Activated CD4-positive, alpha-beta T cell treated with anti-CD3 and anti-CD28 coated beads for 24 hours (primary cell): Measurements from ENCODE around the gene DIP2C.
"Not testable (repeated sequence)": the region's sequence is repeated elsewhere in the genome, so short reads cannot be mapped to it uniquely, and the experiment has no call there.

ENCODE experiments used
- DNase-seq, 2 donors: peaks; one replicate each; pipeline ENCODE4 v3.0.0-alpha.2; 2020; ENCODE audit warnings: low read depth in 2 of 2

Gene DIP2C

DNA sequence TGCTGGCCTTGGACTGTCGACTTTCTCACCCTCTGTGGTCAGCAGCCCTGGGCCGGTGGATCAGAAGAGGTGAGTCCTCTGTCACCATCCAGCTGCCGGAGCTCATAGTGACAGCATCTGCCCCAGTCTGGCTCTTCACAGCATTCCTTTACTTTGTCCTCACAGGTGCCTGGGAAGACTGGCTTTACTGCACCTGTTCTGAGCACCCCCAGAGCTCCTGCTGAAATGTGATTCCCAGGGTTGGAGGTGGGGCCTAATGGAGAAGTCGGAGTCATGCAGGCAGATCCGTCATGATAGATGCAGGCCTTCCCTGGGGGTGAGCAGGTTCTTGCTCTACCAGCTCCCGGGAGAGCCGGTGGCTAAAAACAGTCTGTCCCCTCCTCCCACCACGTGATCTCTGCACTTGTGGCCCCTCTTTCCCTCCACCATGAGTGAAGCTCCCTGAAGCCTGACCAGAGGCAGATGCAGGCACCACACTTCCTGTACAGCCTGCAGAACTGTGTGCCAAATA lies 382.7 kb downstream of the DIP2C start:
- no peak for DNase-seq

DNA sequence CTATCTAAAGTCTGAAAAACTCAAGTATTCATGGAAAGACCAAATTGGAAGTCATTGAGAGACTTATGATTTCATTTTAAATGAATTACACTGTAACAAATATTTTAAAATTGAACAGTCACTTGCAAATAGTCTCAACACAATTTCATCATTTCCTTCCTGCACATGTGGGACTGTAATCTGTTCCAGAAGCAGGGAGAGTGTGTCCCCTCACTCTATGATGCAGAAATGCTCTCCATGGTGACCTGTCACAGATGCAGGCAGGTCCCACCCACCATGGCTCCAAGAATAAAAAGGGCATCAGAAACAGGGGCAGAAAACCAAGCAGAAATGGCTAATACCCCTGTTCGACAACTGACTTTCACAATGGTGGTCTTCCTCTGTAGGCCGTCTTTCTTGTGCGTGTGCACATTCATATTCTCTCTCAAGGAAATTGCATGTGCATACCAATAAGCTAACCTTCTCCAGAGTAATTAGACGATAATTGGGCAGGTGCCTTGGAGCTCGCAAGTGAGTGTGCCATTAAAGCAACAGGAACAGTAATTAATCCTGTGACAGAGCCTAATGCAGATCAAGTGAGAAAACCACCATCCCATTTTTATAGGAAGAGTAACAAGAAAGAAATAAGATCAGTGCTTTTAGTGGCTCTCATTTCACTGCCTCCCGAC lies 383.3 kb downstream of the DIP2C start:
- DNase-seq, result no peak

DNA sequence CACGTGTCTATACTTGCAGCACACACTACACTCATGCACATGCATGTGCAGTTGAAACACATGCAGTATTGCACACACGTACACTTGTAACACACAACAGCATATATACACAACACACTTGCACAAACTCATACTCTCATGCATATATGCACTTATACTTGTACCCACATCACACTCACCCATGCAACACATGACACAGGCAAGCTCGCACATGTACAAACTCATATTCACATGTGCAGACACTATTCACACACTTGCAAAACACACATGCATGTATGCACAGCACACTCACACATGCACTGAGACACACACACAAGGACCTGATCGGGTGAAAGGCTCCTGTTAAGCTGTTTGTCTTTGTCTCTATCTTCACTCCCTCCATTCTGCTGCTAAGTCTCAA lies 384.4 kb downstream of the DIP2C start:
- no peak for DNase-seq

DNA sequence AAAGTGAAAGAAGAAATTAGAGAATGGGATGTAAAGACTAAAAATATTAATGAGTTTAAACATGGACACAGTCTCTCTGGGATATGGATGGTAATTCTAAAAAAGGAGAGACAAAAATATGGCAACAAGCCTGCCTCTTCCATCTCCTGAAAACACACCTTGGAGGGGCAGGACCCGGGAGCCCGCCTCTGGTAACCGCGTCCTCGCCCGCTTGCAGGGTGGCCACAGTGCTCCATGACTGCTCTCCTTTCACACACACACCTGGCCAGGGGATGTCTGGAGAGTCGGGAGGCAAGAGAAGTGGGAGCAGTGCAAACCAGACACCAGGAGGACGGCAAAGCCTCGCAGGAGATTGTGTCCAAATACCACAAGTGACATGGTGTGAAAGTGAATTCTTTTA lies 387.9 kb downstream of the DIP2C start:
- DNase-seq, result no peak

DNA sequence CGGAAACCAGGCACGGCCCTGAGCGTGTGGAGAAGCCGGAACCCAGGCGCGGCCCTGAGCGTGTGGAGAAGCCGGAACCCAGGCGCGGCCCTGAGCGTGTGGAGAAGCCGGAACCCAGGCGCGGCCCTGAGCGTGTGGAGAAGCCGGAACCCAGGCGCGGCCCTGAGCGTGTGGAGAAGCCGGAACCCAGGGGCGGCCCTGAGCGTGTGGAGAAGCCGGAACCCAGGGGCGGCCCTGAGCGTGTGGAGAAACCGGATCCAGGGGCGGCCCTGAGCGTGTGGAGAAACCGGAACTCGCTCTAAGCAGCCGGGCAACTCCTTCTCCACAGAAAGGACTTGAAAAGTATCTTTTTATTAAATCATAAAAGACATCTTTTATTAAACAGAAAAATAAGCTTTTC lies 388.9 kb downstream of the DIP2C start:
- DNase-seq, result not testable (repeated sequence)

DNA sequence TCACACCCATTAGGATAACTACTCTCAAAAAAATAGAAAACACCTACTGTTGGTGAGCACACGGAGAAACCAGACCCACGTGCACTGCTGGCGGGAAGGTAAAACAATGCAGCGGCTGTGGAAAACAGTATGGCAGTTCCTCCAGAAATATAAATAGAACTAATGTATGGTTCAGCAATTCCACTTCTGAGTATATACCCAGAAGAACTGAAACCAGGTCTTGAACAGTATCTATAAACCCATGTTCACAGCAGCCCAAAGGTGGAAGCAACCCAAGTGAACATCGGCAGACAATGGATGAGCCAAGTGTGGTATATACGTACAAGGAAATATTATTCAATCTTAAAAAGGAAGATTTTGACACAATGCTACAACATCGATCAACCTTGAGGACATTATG lies 389.5 kb downstream of the DIP2C start:
- DNase-seq, result no peak

DNA sequence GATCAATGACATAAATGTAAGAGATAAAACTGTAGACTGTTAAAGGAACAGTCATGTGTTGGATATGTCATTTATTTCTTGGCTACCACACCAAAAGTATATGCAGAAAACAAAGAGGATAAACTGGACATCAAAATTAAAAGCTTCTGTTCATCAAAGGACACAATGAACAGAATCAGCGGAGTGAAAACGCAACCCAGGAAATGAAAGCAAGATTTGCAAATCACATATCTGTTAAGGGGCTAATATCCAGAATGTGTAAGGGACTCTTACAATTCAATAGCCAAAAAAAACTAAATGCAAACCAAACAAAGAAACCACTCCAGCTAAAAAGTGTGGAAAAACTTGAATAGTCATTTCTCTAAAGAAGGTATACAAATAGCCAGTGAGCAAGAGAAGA lies 390.0 kb downstream of the DIP2C start:
- DNase-seq, result no peak

DNA sequence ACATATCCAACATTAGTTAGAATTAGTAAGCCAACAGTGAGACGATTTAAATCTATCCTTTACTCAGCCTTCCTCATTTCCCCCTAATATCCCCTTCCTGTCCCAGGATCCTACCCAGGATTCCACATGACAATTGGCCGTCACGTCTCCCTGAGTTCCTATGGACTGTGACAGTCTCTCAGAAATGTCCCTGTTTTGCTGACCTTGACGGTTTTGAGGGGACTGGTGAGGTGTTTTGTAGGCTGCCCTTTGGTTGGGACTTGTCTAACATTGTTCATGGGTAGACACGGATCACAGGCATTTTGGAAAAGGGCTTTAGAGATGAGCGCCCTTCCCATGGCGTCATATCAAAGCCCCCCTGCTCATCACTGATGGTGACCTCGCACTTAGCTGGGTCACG lies 391.4 kb downstream of the DIP2C start:
- no peak for DNase-seq

DNA sequence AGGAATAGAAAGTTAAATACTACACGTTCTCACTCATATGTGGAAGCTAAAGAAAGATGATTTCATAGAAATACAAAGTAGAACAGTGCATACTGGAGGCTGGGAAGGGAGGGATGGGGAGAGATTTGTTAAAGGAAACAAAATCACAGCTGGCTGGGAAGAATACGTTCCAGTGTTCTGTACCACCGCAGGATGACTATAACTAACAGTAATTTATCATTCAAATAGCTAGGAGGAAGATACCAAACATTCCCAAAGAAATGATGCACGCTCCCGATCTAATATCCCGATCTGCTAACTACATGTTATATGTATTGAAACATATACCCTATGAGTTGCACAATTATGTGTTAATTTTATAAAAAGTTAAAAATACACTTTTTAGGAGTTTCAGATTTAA lies 391.9 kb downstream of the DIP2C start:
- DNase-seq, result no peak

DNA sequence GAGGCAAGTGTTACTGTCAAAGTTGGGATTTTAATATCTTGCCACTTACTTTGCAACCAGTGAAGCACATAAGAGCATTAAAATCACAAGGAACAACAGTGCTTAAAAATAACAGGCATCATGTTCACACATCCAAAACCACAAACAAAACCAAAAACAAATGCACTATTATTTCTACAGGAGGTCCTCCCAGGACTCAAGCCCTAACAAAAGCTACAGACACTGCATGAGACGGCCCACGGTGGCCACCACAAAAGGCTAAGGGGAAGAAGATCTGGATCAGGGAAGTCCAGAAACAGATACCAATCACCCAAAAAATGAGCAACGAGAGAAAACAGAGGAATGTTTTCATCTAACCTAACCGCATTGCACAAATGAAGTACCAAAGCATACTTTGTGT lies 395.8 kb downstream of the DIP2C start:
- no peak for DNase-seq

DNA sequence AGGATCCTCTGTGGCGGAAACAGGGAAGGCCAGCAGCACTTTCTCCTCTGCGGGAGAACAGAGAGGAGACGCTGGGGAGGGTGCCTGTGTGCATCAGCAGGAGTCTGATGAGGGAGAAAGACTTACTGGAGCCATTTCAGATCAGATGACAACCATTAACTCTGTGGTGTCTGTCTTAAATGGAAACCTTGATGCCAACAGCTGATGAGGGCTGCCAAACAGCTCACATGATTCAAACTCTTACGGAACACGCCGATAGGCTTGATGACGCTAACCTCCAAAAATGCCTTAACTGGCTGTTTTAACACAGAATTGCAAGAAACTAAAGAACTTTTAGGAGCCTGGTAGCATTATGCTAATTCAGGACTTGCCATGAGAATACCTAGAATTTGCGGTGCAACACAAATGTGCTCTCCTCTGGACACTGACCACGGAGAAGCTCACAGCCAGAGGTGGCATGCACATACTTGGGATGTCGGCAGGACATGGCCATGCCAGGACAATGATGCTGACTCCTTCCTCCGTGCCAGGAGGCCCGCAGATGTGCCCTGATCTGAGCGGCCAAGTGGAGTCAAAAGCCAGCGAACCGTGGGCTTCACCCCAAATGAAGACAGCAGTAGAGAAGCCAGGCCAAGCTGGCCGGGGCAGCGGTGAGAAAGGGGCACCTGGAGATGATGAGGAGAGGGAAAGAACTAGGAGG lies 399.3 kb downstream of the DIP2C start:
- no peak for DNase-seq

DNA sequence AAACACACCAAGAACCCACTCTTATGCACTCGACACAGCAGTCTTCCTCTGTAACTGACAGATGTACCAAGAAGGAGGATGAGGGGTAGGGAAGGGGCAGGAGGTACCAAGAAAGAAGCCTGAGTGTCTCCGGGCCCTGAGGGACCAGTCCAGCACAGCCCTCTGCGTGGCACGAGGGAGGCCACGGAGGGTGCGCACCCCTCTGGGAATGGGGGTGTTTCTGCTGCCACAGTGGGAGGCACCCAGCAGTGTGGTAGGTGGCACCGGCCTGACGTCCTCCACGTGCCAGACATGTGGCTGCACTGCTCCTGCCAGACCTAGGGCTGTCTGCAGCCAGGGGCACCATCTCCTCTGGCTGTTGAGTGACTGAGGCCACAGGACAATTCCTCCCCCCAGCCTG lies 399.9 kb downstream of the DIP2C start:
- DNase-seq, result no peak

DNA sequence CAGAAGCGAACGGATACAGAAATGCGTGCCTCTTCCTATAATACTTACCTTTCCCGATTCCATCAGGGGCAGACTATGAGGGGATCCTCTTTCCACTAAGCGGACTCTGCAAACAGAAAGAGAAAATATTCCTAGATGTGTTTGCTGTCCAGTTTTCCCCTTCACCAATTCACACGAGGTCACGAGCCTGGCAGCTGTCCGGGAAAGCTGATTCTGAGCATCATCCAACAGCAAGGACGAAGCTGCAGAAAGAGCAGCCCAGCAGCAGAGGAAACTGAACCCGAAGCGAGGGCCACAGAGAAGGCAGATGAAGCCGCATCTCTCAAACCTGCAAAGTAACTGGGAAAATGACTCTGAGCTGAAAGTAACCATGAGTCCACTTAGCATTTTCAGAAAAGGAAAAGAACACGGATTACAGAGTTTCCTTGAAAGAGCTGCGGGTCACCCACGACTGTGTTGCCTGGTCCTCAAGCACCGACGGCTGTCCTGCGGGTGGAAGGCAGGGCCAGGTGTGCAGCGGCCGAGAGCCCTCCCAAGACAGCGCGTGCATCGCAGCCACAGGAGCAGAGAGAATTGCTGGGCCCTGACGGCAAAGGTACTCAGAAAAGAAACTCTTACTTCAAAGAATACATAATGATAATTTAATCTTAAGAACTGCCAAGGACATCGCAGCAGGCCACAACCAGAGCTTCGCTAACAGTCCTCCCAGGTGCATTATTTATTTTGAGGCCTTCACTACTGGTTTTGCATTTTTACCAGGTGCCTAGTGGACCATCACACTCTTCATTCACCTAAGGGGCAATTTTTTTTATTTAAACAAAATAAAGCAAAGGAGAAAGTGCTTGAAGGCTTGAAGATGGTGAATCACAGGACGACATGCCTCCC lies 400.9 kb downstream of the DIP2C start:
- DNase-seq, result no peak

DNA sequence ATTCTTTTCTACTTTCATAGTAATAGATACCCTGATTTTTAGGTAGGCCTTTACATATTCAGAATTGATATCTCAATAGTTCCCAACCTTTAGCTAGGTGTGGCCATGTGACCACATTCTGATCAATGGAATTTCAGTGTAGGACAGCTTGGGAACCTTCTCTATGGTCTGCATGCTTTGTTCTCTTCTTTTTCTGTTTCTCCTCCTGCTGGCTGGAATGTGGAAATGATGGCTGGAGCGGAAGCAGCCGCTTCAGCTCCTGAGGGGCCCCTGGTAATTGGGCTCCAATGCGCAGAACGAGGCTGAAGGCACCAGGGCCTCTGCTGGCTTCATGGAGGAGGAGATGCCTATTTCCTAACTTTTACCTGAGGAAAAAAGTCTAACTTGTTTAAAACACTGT lies 401.7 kb downstream of the DIP2C start:
- DNase-seq, result no peak

DNA sequence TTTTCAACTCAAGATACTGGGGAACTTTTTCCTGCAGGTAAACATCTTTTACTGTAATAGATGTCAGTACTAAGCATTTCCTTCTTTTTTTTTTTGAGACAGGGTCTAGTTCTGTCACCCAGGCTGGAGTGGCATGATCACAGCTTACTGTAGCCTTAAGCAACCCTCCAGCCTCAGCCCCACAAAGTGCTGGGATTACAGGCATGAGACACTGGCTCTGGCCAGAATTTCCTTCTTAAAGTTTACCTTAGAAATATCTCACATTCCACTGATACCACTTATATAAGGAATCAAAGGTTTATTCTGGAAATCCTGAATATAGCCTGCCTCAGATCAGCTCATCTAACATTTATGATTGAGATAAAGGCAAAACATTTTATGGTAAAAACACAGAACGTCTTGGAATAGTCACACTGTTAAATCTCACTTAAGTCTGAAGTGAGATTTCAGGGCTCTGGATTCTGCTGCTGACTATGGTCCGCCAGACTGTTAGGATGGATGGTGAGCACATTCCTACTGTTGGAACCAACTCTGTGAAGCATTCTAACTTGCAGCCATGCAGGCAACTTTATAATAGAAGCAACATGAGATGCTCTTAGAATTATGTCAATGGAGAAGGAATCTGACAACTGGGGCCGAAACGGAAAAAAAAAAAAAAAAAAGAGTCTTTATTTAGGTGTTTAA lies 402.3 kb downstream of the DIP2C start:
- DNase-seq, result no peak

DNA sequence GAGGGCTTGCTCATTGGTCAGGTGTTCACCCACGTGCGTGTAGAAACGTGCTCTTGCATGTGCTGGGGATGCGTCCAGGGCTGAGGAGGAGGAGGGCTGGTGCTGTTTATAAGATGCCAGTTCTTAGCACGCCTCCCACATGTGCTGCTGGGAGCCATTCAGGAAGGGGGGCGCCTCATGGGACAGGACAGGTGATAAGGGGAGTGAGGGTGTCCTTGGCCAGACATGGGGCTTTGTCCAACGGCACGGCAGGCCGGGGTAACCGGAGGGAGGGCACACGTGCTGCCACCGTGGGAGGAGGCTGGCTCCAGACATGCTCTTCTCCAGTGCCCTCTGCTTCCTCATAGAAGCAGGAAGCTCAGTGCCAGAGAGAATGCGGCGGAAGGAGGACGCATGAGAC lies 404.3 kb downstream of the DIP2C start:
- DNase-seq, result no peak

DNA sequence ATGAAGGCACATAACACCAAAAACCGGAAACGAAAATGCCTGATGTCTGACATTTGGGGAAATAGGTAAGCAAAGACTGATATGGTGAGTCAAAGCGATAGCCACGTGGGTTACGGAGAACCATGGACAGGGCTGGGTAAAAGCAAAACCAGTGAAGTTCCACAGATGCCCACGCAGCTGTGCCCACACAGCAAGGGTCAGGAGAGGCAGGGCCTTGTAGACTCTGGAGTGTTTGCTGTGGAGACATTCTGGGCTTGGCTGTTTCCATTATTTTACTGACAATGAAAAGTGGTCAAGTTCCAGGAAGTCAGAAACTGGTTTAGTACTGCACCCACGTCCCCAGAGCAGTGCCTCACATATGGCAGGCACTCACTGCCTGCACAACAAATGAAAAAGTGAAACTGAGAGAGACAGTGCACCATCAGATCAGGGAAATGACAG lies 405.5 kb downstream of the DIP2C start:
- peak; percentile 7 to 8 for DNase-seq

DNA sequence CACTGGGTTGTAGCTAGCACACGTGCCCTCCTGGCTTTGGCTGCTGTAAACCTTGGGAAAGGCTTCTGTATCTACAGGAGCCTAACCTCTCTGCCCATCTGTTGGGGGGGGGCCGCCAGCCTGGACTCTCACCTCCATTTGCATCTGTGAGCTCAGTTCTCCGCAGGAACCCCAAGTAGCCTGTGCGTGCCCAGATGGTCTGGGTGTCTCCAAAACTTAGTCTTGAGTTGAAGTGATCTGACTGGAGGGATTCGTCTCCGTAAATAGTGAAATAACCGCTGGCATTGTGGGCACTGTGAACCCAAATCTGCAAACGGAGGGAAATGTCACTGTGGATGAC lies 406.4 kb downstream of the DIP2C start:
- DNase-seq, result no peak

DNA sequence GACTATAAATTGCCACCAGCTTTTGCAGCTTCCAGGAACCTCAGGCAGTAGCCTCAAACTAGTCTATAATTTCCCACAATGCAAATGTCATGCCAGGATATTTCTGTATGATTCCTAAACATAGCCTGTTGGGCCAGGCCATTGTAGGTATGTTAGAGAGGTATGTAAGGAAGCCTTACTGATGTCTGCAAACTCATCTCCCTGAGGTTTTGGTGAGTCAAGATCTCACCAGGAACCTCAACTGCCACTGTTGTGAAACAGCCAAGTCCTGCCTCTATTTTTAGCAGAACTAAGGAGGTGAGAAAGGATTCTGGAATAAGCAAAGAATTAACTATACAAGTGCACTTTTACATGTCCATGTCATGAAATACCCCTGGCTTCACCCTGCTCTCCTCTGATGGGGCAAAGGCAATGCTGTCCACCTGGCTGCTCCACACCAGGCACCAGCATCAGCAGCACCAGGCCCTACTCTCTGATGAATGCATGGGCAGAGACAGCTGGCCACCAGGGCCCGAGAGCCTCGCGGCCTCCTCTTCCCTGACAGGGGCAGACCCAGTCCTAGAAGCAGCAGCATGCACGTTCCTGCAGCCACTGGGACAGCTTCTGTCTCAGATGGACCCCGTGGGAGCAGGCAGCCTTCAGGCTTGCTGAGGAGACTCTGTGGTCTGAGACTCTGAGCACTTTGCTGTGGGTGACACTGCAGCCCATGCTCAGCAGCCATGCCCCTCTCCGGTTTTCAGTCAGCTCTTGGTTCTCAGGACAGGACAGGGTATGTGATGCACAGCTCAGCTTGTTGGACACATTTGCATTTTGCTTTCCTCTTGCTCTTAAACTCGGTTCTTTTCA lies 407.0 kb downstream of the DIP2C start:
- no peak for DNase-seq

DNA sequence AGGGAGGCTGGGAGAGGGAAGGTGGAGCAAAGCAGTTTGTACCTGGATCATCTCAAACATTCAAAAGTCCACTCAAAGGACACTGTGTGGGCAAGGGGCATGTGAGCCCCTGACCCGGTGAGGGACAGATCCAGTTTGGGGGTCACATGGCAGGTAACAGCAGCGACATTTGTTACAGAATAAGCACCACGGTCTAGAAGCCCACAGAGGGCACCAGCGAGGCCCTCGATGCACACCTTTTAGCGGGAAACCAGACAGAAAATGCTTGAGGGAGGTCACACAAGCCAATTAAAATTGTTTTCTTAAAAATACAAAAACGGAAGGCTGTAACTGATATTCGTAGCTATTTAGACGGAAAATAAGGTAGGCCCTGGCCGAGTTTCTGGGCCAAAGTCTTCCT lies 409.8 kb downstream of the DIP2C start:
- no peak for DNase-seq

DNA sequence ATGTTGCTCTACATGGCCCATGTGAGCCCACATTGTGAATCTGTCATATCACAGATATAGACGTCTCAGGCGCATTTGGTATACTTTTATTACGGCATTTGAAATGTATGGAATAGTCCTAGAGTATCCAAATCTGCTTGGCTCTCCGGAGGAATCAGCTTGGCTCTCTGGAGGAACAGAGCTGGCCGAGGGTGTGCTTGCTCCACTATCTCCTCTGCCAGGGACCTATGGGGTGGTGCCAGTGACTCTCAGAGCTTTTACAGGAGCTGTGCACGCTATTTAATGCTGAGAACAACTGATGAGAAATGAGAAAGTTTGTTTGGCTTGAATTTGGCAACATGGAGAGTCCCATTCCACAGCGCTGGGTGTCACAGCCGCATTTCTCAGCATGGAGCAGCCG lies 410.2 kb downstream of the DIP2C start:
- no peak for DNase-seq
